HG03460 (cell line): ENCODE results near the gene CACNA1H.

Experiments used
- ATAC-seq: cut with Tn5 transposase; IDR thresholded peaks from one replicate; pipeline ENCODE4 v1.9.1; 2021; ENCODE audit not compliant: unreplicated experiment

CACNA1H gene

DNA sequence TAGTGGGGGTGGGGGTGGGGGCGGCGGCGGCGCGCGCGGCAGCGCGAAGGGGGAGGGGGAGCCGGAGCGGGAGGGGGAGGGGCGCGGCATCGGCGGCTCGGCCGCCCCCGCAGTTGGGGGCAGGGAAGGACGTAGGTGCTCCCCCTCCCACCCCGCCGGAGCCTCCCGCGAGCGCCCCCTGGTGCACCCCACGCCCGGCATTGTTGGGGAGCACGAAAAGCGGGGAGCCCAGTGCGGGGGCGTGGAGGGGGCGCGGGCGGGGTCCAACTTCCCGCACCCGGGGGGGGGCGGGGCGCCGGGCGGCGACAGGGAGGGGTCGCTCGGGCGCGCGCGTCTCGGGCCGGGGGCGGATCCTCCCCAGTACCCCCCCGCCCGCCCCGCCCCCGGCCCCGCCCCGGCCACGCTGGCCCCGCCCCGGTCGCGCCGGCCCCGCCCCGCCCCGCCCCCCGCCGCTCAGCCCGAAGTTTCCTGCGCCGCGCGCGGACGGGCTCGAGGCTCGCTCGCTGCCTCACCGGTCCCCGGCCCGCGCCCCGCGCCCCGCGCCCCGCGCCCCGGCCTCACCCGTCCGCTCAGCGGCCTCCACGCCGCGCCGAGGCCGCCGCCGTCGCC is at the start of gene CACNA1H:
Gene CACNA1H (plus strand): TSS at position 456 of the 609 bp plus-strand sequence. CDS start 632 bp downstream, outside the sequence.
- ATAC-seq: no peak

GRCh38 chr16:1103636-1103980 is 49.3 kb upstream of the CACNA1H start:
- no peak for ATAC-seq

GRCh38 chr16:1105888-1106620 is 46.9 kb upstream of the CACNA1H start:
- ATAC-seq: no peak

- ATAC-seq: no peak
Observed at GRCh38 chr16:1106659-1107058, 46.2 kb upstream of the CACNA1H start.

- ATAC-seq: no peak
Observed at GRCh38 chr16:1107141-1107540, 45.8 kb upstream of the CACNA1H start.

- no peak for ATAC-seq
Observed at GRCh38 chr16:1107731-1108130, 45.2 kb upstream of the CACNA1H start.

DNA sequence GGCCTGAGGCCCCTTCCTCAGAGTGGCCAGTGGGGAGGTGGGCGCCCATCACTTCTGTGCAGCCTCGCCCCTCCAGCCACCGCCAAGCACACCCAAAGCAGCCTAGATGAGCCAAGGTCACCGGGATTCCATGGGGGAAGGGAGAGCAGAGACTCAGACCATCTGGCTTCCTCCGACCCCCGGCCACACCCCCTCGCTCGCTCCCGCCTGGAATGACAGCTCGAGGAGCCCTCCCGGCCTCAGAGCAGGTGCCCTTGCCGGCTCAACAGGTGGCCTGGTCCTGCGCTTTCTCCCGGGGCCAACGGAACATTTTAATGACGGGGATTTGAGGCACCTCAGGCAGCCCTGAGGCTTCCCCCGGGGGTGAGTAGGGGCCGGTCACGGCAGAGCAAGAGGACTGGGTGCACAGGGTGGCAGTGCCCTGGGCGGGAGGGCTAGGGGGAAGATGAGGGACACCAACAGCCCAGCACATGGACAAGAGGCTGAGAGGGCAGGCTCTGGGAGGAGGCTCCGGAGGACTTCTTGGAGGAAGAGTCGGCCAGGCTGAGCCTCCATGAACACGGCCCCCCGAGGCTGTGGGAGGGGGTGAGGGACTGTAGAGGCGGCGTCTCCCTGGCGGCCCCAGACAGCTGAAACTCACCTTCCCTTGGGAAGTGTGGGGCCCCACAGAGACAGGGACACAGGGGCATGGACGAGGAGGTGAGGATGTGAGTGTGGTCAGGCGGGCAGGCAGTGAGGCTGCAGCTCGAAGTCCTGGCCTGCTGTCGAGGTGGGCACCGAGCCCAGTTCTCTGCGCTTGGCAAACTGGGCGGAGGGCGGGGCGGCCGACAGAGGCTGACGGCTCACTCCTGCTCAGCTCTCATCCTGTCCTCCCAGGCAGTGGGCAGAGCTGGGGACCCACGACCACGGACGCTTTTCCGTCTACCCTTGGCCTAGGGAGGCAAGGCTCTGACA is 44.3 kb upstream of the CACNA1H start:
- no peak for ATAC-seq

- no peak for ATAC-seq
Observed at GRCh38 chr16:1109648-1110047, 43.3 kb upstream of the CACNA1H start.

- ATAC-seq: no peak
Observed at GRCh38 chr16:1112506-1113184, 40.3 kb upstream of the CACNA1H start.

DNA sequence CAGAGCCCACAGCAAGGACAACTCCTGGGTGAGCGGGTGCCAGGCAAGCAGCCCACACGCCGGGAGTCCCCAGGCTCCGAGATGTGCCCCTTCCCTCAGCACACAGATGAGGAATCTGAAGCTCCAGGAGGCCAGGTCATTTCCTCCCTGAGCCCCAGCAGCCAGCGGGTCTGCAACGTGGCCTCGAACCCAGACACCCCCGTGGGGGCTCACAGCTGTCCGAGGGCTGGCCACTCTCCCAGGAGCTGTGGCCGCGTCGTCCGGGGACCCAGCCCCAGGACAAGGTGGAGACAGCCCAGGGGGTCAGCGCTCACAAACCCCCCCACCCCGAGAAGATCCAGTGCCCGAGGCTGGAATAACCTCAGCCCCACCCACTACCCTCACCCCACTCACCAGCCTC is 39.4 kb upstream of the CACNA1H start:
- no peak for ATAC-seq

DNA sequence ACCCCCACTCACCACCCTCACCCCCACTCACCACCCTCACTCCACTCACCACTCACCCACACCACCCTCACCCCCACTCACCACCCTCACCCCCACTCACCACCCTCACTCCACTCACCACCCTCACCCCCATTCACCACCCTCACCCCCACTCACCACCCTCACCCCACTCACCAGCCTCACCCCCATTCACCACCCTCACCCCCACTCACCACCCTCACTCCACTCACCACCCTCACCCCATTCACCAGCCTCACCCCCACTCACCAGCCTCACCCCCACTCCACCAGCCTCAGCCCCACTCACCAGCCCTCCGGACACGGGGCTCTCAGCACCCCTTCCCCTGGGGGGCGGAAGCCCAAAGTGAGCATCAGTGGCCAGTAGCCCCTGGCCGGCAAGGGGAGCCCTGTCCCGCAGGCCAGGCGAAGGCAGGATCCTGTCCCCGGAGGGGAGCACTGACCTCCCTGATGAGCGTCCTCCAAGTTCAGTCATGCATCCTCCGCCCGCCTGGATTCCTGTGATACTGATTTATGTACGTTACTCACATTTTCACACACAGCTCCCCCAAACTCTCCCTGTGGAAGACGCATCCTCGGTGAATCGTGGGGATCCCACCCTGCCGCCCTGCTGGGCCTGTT is 38.9 kb upstream of the CACNA1H start:
- ATAC-seq: no peak

DNA sequence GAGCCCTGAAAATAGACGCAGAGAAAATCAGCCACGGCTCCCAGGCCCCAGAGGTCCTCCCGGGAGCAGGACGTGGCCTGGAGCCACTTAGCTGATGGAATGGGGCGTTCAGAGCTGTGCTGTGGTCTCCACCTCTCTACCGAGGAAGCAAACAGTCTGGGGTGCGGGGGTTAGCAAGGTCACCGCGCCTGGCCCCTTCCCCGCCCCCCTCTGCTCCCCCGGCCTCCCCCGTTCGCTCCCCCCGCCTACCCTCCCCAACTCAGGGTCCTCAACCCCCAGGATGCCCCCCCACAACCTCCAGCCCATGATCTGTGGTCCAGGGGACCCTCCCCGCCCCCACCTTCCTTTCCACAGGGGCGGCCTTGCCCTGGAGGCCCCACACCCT is 36.2 kb upstream of the CACNA1H start:
- ATAC-seq: no peak

- no peak for ATAC-seq
Observed at GRCh38 chr16:1117176-1117900, 35.6 kb upstream of the CACNA1H start.

GRCh38 chr16:1117926-1118325 is 35.0 kb upstream of the CACNA1H start:
- no peak for ATAC-seq

- ATAC-seq: no peak
Observed at GRCh38 chr16:1119129-1119528, 33.8 kb upstream of the CACNA1H start.

GRCh38 chr16:1119766-1120576 is 32.9 kb upstream of the CACNA1H start:
- no peak for ATAC-seq

DNA sequence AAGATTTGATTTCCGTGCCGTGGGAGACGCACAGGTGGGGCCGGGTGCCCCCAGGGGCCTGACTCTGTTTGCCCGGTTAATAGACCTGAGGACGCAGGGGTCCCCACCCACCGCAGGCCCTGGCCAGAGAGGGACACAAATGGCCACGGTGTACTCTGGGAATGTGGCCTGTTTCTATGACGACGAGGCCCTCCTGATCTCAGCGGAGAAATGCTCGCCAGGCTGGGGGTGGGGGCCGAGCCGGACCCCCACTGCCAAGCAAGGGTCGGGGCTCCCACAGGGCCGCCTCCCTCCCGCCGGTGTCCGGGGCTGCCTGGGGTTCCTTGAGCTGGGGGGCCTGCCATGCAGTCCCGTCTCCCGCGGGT is 32.3 kb upstream of the CACNA1H start:
- ATAC-seq: no peak

DNA sequence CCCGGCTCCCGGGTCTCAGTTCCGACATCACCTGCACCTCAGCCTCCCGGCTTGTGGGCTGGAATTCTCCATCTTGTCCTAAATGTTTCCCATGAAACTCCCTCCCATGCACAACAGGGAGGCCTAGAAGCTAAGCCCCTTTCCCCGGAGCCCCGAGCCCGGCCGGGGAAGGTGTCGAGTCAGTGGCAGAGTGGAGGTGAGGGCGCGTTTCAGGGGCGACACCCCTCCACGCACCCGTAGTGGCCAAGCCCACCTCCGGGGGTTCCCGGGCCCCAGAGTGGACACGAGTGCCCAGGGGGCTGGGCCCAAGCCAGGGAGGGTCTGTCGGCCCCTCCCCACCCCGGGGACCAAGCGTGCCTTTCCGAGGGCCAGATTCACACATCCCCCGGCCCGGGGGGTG is 31.9 kb upstream of the CACNA1H start:
- ATAC-seq: no peak
